Neural cell (in vitro differentiated cells): ENCODE results near the gene PCDH9. TPM values are rescaled to one million over a fixed set of nuclear protein-coding genes. Genes with fewer than 3 reads are reported as not detected.

Experiments
- H2AFZ ChIP-seq: fragments of 200-600, 300-800 bp; sonication (generic), shearing (Covaris generic); 2 replicates; pipeline ENCODE4 v1.6.0; 2014; ENCODE audit warnings: low read depth, mild to moderate bottlenecking, antibody characterized with exemption, low read length, moderate library complexity
- H3F3A ChIP-seq: fragments of 200-600 bp; shearing (Covaris generic); 2 replicates; pipeline ENCODE4 v1.6.1; 2016; ENCODE audit warnings: mild to moderate bottlenecking, moderate library complexity, mixed read lengths, antibody characterized with exemption, low read length; ENCODE audit not compliant: insufficient read depth, poor library complexity, severe bottlenecking
- H3K27ac ChIP-seq: fragments of 200-600, 300-800 bp; sonication (generic), shearing (Covaris generic); 2 replicates; pipeline ENCODE4 v1.5.1; 2014; ENCODE audit warnings: mild to moderate bottlenecking, low read length, moderate library complexity
- H3K27me3 ChIP-seq: fragments of 300-800, 200-600 bp; sonication (generic), shearing (Covaris generic); 2 replicates; pipeline ENCODE4 v1.6.0; 2014; ENCODE audit warnings: mild to moderate bottlenecking, low read depth, low read length, moderate library complexity; ENCODE audit not compliant: insufficient read depth
- H3K36me3 ChIP-seq: fragments of 300-800, 200-600 bp; sonication (generic), shearing (Covaris generic); 2 replicates; pipeline ENCODE4 v1.5.1; 2014; ENCODE audit warnings: mild to moderate bottlenecking, antibody characterized with exemption, low read length, moderate library complexity; ENCODE audit not compliant: insufficient read depth
- H3K4me2 ChIP-seq: fragments of 300-800, 200-600 bp; sonication (generic), shearing (Covaris generic); 2 replicates; pipeline ENCODE4 v1.6.0; 2014; ENCODE audit warnings: mild to moderate bottlenecking, low read length
- H3K4me3 ChIP-seq: fragments of 300-800, 200-600 bp; sonication (generic), shearing (Covaris generic); 2 replicates; pipeline ENCODE4 v1.5.1; 2014; ENCODE audit warnings: mild to moderate bottlenecking, low read length, moderate library complexity
- H3K79me2 ChIP-seq: fragments of 200-600 bp; shearing (Covaris generic); replicated peaks from 2 replicates; pipeline ENCODE4 v1.6.0; 2014; ENCODE audit warnings: mild to moderate bottlenecking, low read length, moderate library complexity; ENCODE audit not compliant: insufficient read depth
- H3K9ac ChIP-seq: fragments of 300-800, 200-600 bp; sonication (generic), shearing (Covaris generic); 2 replicates; pipeline ENCODE4 v1.6.1; 2016; ENCODE audit warnings: mild to moderate bottlenecking, low read length, mixed read lengths
- H3K9me2 ChIP-seq: fragments of 200-600 bp; shearing (Covaris generic); 2 replicates; pipeline ENCODE4 v1.6.1; 2016; ENCODE audit warnings: mild to moderate bottlenecking, low read length, mixed read lengths; ENCODE audit not compliant: insufficient read depth
- H3K9me3 ChIP-seq: fragments of 200-600, 300-800 bp; sonication (generic), shearing (Covaris generic); 2 replicates; pipeline ENCODE4 v1.6.1; 2016; ENCODE audit warnings: mild to moderate bottlenecking, mixed run types, low read length, moderate library complexity, mixed read lengths
- H4K20me1 ChIP-seq: fragments of 200-600 bp; shearing (Covaris generic); 2 replicates; pipeline ENCODE4 v1.6.1; 2016; ENCODE audit warnings: mild to moderate bottlenecking, mixed run types; ENCODE audit not compliant: insufficient read depth
- CTCF ChIP-seq: fragments of 450-650 bp; IDR thresholded peaks from 2 replicates; pipeline ENCODE4 v1.5.1; 2014; ENCODE audit warnings: antibody characterized with exemption, mild to moderate bottlenecking, moderate library complexity; ENCODE audit not compliant: poor library complexity, severe bottlenecking
- EP300 ChIP-seq: fragments of 450-650 bp; conservative IDR thresholded peaks from 2 replicates; pipeline ENCODE4 v1.6.1; 2014; ENCODE audit warnings: antibody characterized with exemption, mild to moderate bottlenecking, moderate library complexity; ENCODE audit not compliant: poor library complexity, severe bottlenecking
- EZH2 ChIP-seq: fragments of 200-600, 300-800 bp; shearing (Covaris generic), sonication (generic); IDR thresholded peaks from 2 replicates; pipeline ENCODE4 v1.6.1; 2014; ENCODE audit warnings: antibody characterized with exemption, low read length, borderline replicate concordance, mild to moderate bottlenecking; ENCODE audit not compliant: insufficient read depth, poor library complexity, severe bottlenecking
- MXI1 ChIP-seq: fragments of 450-650 bp; conservative IDR thresholded peaks from 2 replicates; pipeline ENCODE4 v1.6.1; 2014; ENCODE audit warnings: antibody characterized with exemption, mild to moderate bottlenecking; ENCODE audit not compliant: poor library complexity, severe bottlenecking
- POLR2AphosphoS5 ChIP-seq: IDR thresholded peaks from 2 replicates; pipeline ENCODE4 v1.6.1; 2012
- RAD21 ChIP-seq: fragments of 450-650 bp; conservative IDR thresholded peaks from 2 replicates; pipeline ENCODE4 v1.6.1; 2014; ENCODE audit warnings: antibody characterized with exemption, mild to moderate bottlenecking, moderate library complexity
- SMC3 ChIP-seq: fragments of 450-650 bp; conservative IDR thresholded peaks from 2 replicates; pipeline ENCODE4 v1.6.1; 2014; ENCODE audit warnings: antibody characterized with exemption, mild to moderate bottlenecking, moderate library complexity; ENCODE audit not compliant: poor library complexity
- TAF1 ChIP-seq: IDR thresholded peaks from 2 replicates; pipeline ENCODE4 v1.6.1; 2012; ENCODE audit warnings: low read depth
- polyA plus RNA-seq: library from polyadenylated mRNA; depleted of rRNA; stranded (reverse); fragments of >200 nt; gene quantifications from 2 replicates; pipeline ENCODE4 v1.2.3, GENCODE V29; 2014
- TF ChIP-seq, protein P1 (sequence below): IDR thresholded peaks from 2 replicates; pipeline ENCODE4 v1.6.1; 2012; ENCODE audit warnings: borderline replicate concordance

PCDH9 gene
- polyA plus RNA-seq, 1 donor from 2014 or later, result 4.6 TPM

GRCh38 chr13:66627512-66627911 lies 602.6 kb downstream of the PCDH9 start:
- no peaks in the 10 kb centered on the region for H4K20me1 ChIP-seq
- no peak overlapping the region for H2AFZ ChIP-seq
- TF ChIP-seq CTCF (no peak), TAF1 (no peak), POLR2AphosphoS5 (no peak), SMC3 (no peak), EP300 (no peak), RAD21 (no peak)
- TF ChIP-seq, protein P1, sequence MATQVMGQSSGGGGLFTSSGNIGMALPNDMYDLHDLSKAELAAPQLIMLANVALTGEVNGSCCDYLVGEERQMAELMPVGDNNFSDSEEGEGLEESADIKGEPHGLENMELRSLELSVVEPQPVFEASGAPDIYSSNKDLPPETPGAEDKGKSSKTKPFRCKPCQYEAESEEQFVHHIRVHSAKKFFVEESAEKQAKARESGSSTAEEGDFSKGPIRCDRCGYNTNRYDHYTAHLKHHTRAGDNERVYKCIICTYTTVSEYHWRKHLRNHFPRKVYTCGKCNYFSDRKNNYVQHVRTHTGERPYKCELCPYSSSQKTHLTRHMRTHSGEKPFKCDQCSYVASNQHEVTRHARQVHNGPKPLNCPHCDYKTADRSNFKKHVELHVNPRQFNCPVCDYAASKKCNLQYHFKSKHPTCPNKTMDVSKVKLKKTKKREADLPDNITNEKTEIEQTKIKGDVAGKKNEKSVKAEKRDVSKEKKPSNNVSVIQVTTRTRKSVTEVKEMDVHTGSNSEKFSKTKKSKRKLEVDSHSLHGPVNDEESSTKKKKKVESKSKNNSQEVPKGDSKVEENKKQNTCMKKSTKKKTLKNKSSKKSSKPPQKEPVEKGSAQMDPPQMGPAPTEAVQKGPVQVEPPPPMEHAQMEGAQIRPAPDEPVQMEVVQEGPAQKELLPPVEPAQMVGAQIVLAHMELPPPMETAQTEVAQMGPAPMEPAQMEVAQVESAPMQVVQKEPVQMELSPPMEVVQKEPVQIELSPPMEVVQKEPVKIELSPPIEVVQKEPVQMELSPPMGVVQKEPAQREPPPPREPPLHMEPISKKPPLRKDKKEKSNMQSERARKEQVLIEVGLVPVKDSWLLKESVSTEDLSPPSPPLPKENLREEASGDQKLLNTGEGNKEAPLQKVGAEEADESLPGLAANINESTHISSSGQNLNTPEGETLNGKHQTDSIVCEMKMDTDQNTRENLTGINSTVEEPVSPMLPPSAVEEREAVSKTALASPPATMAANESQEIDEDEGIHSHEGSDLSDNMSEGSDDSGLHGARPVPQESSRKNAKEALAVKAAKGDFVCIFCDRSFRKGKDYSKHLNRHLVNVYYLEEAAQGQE, result no peak
- H3K9ac ChIP-seq, result no peak overlapping the region
- no peak overlapping the region for H3K4me2 ChIP-seq
- H3K9me3 ChIP-seq, result no peaks in the 10 kb centered on the region
- no peak overlapping the region for H3K27ac ChIP-seq
- no peaks in the 10 kb centered on the region for H3K9me2 ChIP-seq
- H3K36me3 ChIP-seq, result no peaks in the 10 kb centered on the region
- H3K27me3 ChIP-seq, result no peaks in the 10 kb centered on the region
- no peaks in the 10 kb centered on the region for H3K79me2 ChIP-seq
- no peaks in the 10 kb centered on the region for H3F3A ChIP-seq
- no peak overlapping the region for H3K4me3 ChIP-seq

DNA sequence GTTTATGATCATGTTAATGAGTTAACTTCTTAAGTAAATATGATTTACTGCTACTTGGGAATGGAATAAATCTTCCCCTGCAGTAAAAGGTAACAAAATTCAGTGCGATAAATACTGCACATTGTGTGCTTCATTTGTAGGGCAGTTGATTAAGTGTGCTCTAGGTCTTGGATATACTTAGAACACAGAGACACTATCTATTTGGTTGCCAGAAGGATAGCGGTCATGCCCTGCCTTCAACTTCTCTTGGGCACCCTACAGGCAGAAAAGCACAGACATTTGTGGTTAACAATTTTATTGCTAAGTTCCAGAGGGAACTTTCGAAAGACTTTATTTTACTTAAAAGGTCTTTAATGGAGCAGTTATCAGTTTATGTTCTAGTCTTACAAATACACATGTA lies 605.8 kb downstream of the PCDH9 start:
- Histone ChIP-seq H3K79me2 (no peaks in the 10 kb centered on the region), H3K9me3 (no peaks in the 10 kb centered on the region), H3K36me3 (no peaks in the 10 kb centered on the region), H3F3A (no peaks in the 10 kb centered on the region), H3K4me3 (no peak overlapping the region), H2AFZ (no peak overlapping the region), H3K27me3 (no peaks in the 10 kb centered on the region), H3K9me2 (no peaks in the 10 kb centered on the region), H3K4me2 (no peak overlapping the region), H4K20me1 (no peaks in the 10 kb centered on the region), H3K9ac (no peak overlapping the region), H3K27ac (no peak overlapping the region)
- TF ChIP-seq MXI1 (no peak), RAD21 (no peak), EP300 (no peak), SMC3 (no peak), EZH2 (no peak), TAF1 (no peak), POLR2AphosphoS5 (no peak), CTCF (no peak)
- TF ChIP-seq, protein P1, result no peak
